HL-60 (cell line): ENCODE data around the gene PROM1.

Experiments used
- DNase-seq, 2 experiments: peaks; one replicate each; pipeline ENCODE4 v3.0.0-alpha.2; 2010 to 2020; ENCODE audit warnings: low read depth in 1 of 2, low spot score in 1 of 2
- H3K27ac ChIP-seq: fragments of 250-450 bp; sonication (Bioruptor Pico); replicated peaks from 2 replicates; pipeline ENCODE4 v1.5.1; 2020; ENCODE audit warnings: mild to moderate bottlenecking, moderate library complexity
- H3K27me3 ChIP-seq: fragments of 250-450 bp; sonication (Bioruptor Pico); 2 replicates; pipeline ENCODE4 v1.5.1; 2021; ENCODE audit warnings: mild to moderate bottlenecking, moderate library complexity; ENCODE audit not compliant: insufficient read depth, poor library complexity, severe bottlenecking
- H3K4me3 ChIP-seq: replicated peaks from 2 replicates; pipeline ENCODE4 v1.5.1; 2011; ENCODE audit warnings: mild to moderate bottlenecking, control low read depth, low read length; ENCODE audit not compliant: insufficient read depth
- CTCF ChIP-seq: IDR thresholded peaks from one replicate; pipeline ENCODE4 v1.5.1; 2011; ENCODE audit warnings: low read length, control low read depth, inconsistent platforms; ENCODE audit not compliant: insufficient read depth
- GABPA ChIP-seq: IDR thresholded peaks from 2 replicates; pipeline ENCODE4 v1.6.1; 2012; ENCODE audit warnings: low read depth
- POLR2AphosphoS5 ChIP-seq: IDR thresholded peaks from 2 replicates; pipeline ENCODE4 v1.6.1; 2012; ENCODE audit warnings: low read depth
- REST ChIP-seq: IDR thresholded peaks from 2 replicates; pipeline ENCODE4 v1.6.1; 2012; ENCODE audit warnings: low read depth; ENCODE audit not compliant: insufficient replicate concordance
- SPI1 ChIP-seq: IDR thresholded peaks from 2 replicates; pipeline ENCODE4 v1.6.1; 2012; ENCODE audit warnings: low read depth, mild to moderate bottlenecking, borderline replicate concordance

PROM1 gene

GRCh38 chr4:15948826-15949225 lies 135.0 kb downstream of the PROM1 start:
- no peak overlapping the region for H3K4me3 ChIP-seq
- H3K27ac ChIP-seq: no peak overlapping the region
- H3K27me3 ChIP-seq: no peaks in the 10 kb centered on the region
- TF ChIP-seq POLR2AphosphoS5 (no peak), CTCF (no peak), GABPA (no peak), SPI1 (no peak), REST (no peak)
- DNase-seq: no peak

- no peak overlapping the region for H3K27ac ChIP-seq
- no peak overlapping the region for H3K4me3 ChIP-seq
- no peak for TF ChIP-seq GABPA
- no peak for DNase-seq
- no peaks in the 10 kb centered on the region for H3K27me3 ChIP-seq
Measured at GRCh38 chr4:15947684-15948083, 136.1 kb downstream of the PROM1 start.

GRCh38 chr4:15945516-15945915 lies 138.3 kb downstream of the PROM1 start:
- no peak overlapping the region for H3K27ac ChIP-seq
- no peaks in the 10 kb centered on the region for H3K27me3 ChIP-seq
- TF ChIP-seq POLR2AphosphoS5: peak; percentile 64
- no peak for TF ChIP-seq REST
- peak; percentile 51 to 94 for DNase-seq
- H3K4me3 ChIP-seq: no peak overlapping the region

GRCh38 chr4:15944895-15945294 lies 138.9 kb downstream of the PROM1 start:
- DNase-seq: no peak
- Histone ChIP-seq H3K27me3 (no peaks in the 10 kb centered on the region), H3K4me3 (no peak overlapping the region), H3K27ac (no peak overlapping the region; the same call in 1 of the 2 replicates)
- TF ChIP-seq SPI1: no peak
- TF ChIP-seq GABPA: no peak
- TF ChIP-seq CTCF: no peak
- no peak for TF ChIP-seq REST
- no peak for TF ChIP-seq POLR2AphosphoS5
